ENCODE measurements around the gene COL16A1.

Gene COL16A1

GRCh38 chr1:31661856-31662255 lies 42.0 kb downstream of the COL16A1 start:
- H3K27ac ChIP-seq, result no peak overlapping the region
- H3K4me3 ChIP-seq (ENCODE audit: low read depth, low read length), result no peak overlapping the region
- H3K79me2 ChIP-seq, result no peaks in the 10 kb centered on the region
- no peaks in the 10 kb centered on the region for H3K9me3 ChIP-seq (ENCODE audit: control insufficient read depth, low read length)
- no peaks in the 10 kb centered on the region for H3K36me3 ChIP-seq (ENCODE audit: control insufficient read depth, insufficient read depth, low read length)
- TF ChIP-seq, protein P1, sequence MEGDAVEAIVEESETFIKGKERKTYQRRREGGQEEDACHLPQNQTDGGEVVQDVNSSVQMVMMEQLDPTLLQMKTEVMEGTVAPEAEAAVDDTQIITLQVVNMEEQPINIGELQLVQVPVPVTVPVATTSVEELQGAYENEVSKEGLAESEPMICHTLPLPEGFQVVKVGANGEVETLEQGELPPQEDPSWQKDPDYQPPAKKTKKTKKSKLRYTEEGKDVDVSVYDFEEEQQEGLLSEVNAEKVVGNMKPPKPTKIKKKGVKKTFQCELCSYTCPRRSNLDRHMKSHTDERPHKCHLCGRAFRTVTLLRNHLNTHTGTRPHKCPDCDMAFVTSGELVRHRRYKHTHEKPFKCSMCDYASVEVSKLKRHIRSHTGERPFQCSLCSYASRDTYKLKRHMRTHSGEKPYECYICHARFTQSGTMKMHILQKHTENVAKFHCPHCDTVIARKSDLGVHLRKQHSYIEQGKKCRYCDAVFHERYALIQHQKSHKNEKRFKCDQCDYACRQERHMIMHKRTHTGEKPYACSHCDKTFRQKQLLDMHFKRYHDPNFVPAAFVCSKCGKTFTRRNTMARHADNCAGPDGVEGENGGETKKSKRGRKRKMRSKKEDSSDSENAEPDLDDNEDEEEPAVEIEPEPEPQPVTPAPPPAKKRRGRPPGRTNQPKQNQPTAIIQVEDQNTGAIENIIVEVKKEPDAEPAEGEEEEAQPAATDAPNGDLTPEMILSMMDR (IDR thresholded peaks at IDR 0.05), result no peak
- no peaks in the 10 kb centered on the region for H3K4me1 ChIP-seq
- H3K9ac ChIP-seq, result no peak overlapping the region
- no peak overlapping the region for H3K4me2 ChIP-seq (ENCODE audit: low read length)
- H2AFZ ChIP-seq, result no peak overlapping the region
- no peaks in the 10 kb centered on the region for H3K27me3 ChIP-seq (ENCODE audit: control insufficient read depth, insufficient read depth, low read length)

GRCh38 chr1:31660871-31661455 lies 42.9 kb downstream of the COL16A1 start:
- TF ChIP-seq, protein P1 (IDR thresholded peaks at IDR 0.05), result no peak
- Histone ChIP-seq H3K27ac (no peak overlapping the region), H3K36me3 (ENCODE audit: control insufficient read depth, insufficient read depth, low read length) (no peaks in the 10 kb centered on the region), H3K9ac (no peak overlapping the region), H3K4me1 (no peaks in the 10 kb centered on the region), H3K4me3 (ENCODE audit: low read depth, low read length) (no peak overlapping the region), H3K79me2 (no peaks in the 10 kb centered on the region), H3K9me3 (ENCODE audit: control insufficient read depth, low read length) (no peaks in the 10 kb centered on the region), H3K4me2 (ENCODE audit: low read length) (no peak overlapping the region), H3K27me3 (ENCODE audit: control insufficient read depth, insufficient read depth, low read length) (no peaks in the 10 kb centered on the region), H2AFZ (no peak overlapping the region)

- TF ChIP-seq, protein P1 (IDR thresholded peaks at IDR 0.05), result no peak
- H3K4me2 ChIP-seq (ENCODE audit: low read length), result no peak overlapping the region
- H3K4me1 ChIP-seq, result no peaks in the 10 kb centered on the region
- H3K9ac ChIP-seq, result no peak overlapping the region
- no peak overlapping the region for H2AFZ ChIP-seq
- H3K27me3 ChIP-seq (ENCODE audit: control insufficient read depth, insufficient read depth, low read length), result no peaks in the 10 kb centered on the region
- no peaks in the 10 kb centered on the region for H3K9me3 ChIP-seq (ENCODE audit: control insufficient read depth, low read length)
- H3K27ac ChIP-seq, result no peak overlapping the region
- H3K4me3 ChIP-seq (ENCODE audit: low read depth, low read length), result no peak overlapping the region
- no peaks in the 10 kb centered on the region for H3K79me2 ChIP-seq
- no peaks in the 10 kb centered on the region for H3K36me3 ChIP-seq (ENCODE audit: control insufficient read depth, insufficient read depth, low read length)
These were observed 43.9 kb downstream of the COL16A1 start for GRCh38 chr1:31659889-31660288.

DNA sequence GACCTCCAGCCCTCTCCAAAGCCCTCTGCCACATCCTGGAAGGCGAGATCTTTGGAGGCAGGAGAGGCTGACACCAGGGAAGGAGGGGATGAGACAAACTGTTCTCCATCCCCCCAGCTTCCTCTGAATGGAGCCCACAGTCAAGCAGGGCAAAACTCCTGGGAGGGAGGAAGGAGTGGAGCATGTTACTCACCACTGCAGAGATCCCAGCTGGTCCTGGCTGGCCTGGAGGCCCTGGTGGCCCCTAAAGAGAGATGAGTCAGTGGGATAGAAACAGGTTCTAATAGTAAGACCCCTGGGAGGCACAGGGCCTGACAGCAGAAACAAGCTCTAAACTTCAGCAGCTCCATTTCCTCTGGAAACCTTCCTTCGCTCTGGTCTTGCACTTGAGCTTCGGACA lies 45.1 kb downstream of the COL16A1 start:
- H3K79me2 ChIP-seq, result no peaks in the 10 kb centered on the region
- no peak overlapping the region for H2AFZ ChIP-seq
- no peak overlapping the region for H3K4me2 ChIP-seq (ENCODE audit: low read length)
- no peak overlapping the region for H3K4me3 ChIP-seq (ENCODE audit: low read depth, low read length)
- H3K27ac ChIP-seq, result no peak overlapping the region
- H3K9me3 ChIP-seq (ENCODE audit: control insufficient read depth, low read length), result no peaks in the 10 kb centered on the region
- no peaks in the 10 kb centered on the region for H3K36me3 ChIP-seq (ENCODE audit: control insufficient read depth, insufficient read depth, low read length)
- H3K27me3 ChIP-seq (ENCODE audit: control insufficient read depth, insufficient read depth, low read length), result no peaks in the 10 kb centered on the region
- TF ChIP-seq, protein P1 (IDR thresholded peaks at IDR 0.05), result no peak
- no peak overlapping the region for H3K9ac ChIP-seq
- no peaks in the 10 kb centered on the region for H3K4me1 ChIP-seq

DNA sequence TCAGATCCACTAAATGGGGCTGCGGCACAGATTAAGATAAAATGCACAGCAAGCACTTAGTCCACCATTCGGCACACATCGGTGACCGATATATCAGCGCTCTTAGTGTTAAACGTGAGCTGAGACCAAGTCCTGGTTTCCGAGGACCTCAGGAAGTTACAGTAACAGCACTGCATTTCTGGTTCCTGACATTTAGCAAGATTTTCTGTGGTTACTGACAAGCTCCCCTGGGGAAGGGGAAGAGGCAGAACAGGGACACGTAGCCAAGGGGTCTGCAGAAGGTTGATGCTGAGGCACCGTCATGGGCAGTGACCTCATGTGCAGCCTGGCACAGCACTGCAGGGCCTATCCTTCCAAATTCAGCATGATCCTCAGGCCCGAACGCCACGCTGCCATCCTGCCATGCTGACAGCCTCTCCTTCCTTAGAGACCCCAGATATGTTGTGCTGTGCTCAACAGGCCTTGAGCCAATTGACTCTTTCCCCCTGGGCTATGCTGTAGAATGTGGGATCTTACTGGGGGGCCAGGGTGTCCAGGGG lies 45.8 kb downstream of the COL16A1 start:
- Histone ChIP-seq H2AFZ (no peak overlapping the region), H3K4me3 (ENCODE audit: low read depth, low read length) (no peak overlapping the region), H3K27ac (no peak overlapping the region), H3K9me3 (ENCODE audit: control insufficient read depth, low read length) (no peaks in the 10 kb centered on the region), H3K4me1 (no peaks in the 10 kb centered on the region), H3K4me2 (ENCODE audit: low read length) (no peak overlapping the region), H3K79me2 (no peaks in the 10 kb centered on the region), H3K27me3 (ENCODE audit: control insufficient read depth, insufficient read depth, low read length) (no peaks in the 10 kb centered on the region), H3K36me3 (ENCODE audit: control insufficient read depth, insufficient read depth, low read length) (no peaks in the 10 kb centered on the region), H3K9ac (no peak overlapping the region)
- TF ChIP-seq, protein P1 (IDR thresholded peaks at IDR 0.05), result no peak
